ENCODE data around the gene ULBP1.
A peak's percentile ranks its signal among the peaks of the same experiment; 100 is the strongest.

Gene ULBP1

GRCh38 chr6:149933036-149933435, 30.7 kb upstream of the ULBP1 start:
- peaks cover 32% of the 10 kb centered on the region for H3K27me3 ChIP-seq (replicated peaks)
- no peak for TF ChIP-seq CTCF (IDR thresholded peaks at IDR 0.05; ENCODE audit: low read depth, low read length, missing control alignments)
- no peak overlapping the region for H3K27ac ChIP-seq
- H3K36me3 ChIP-seq (replicated peaks), result no peaks in the 10 kb centered on the region
- DNase-seq, result no peak
- H3K4me3 ChIP-seq (ENCODE audit: low read depth, low read length), result no peak overlapping the region
- in situ Hi-C loops (cut with HindIII; ENCODE audit: low pct_ligation_motif_present, low sequenced_read_pairs), result no loop called here

DNA sequence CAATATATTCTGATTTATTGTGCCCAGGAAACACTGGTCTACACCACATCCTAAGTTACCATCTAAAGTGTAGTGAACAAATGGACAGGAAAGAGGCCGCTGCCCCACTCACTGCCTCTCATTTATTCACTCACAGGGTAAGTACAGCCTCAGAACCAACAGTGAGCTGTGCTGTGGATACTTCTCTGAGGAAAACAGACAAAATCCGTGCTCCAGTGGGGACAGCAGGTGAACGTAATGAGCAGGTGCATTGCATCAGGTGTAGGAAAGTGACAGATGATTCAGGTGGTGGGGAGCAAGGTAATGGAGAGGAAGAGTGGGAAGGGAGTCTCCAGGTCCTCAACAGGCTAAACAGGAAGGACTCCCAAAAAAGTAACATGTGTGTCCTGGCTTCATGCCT, 30.3 kb upstream of the ULBP1 start:
- H3K27me3 ChIP-seq (replicated peaks), result peaks cover 36% of the 10 kb centered on the region
- no peak for DNase-seq
- no peak overlapping the region for H3K4me3 ChIP-seq (ENCODE audit: low read depth, low read length)
- in situ Hi-C loops (cut with HindIII; ENCODE audit: low pct_ligation_motif_present, low sequenced_read_pairs), result no loop called here
- no peak overlapping the region for H3K27ac ChIP-seq
- TF ChIP-seq CTCF (IDR thresholded peaks at IDR 0.05; ENCODE audit: low read depth, low read length, missing control alignments), result no peak
- no peaks in the 10 kb centered on the region for H3K36me3 ChIP-seq (replicated peaks)

- Histone ChIP-seq H3K27me3 (replicated peaks) (peaks cover 40% of the 10 kb centered on the region), H3K36me3 (replicated peaks) (no peaks in the 10 kb centered on the region), H3K4me3 (ENCODE audit: low read depth, low read length) (no peak overlapping the region), H3K27ac (no peak overlapping the region)
- TF ChIP-seq CTCF (IDR thresholded peaks at IDR 0.05; ENCODE audit: low read depth, low read length, missing control alignments), result peak; percentile 73
- DNase-seq, result peak; percentile 83
- in situ Hi-C loops (cut with HindIII; ENCODE audit: low pct_ligation_motif_present, low sequenced_read_pairs), result no loop called here
Observed at GRCh38 chr6:149934249-149935156, 29.2 kb upstream of the ULBP1 start.

DNA sequence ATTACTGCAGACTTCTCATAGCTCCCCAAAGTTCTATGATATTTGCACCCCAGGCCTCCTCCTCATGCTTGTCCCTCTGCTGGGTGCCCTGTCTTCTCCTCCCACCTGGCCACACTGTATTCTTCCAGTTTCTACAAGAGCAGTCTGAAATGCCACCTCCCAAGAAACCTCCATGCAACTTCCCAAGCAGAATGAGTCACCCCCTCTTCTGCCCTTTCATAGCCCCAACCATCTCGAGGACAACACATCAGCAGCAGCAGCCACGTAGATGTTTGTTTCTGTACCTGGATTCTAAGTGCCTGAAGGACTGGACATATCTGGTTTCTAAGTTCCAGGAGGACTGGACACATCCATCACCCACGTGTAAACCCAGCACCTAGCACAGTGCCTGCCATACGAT, 28.5 kb upstream of the ULBP1 start:
- Histone ChIP-seq H3K36me3 (replicated peaks) (no peaks in the 10 kb centered on the region), H3K27me3 (replicated peaks) (peaks cover 42% of the 10 kb centered on the region), H3K27ac (no peak overlapping the region), H3K4me3 (ENCODE audit: low read depth, low read length) (no peak overlapping the region)
- in situ Hi-C loops (cut with HindIII; ENCODE audit: low pct_ligation_motif_present, low sequenced_read_pairs), result no loop called here
- DNase-seq, result no peak
- TF ChIP-seq CTCF (IDR thresholded peaks at IDR 0.05; ENCODE audit: low read depth, low read length, missing control alignments), result no peak

DNA sequence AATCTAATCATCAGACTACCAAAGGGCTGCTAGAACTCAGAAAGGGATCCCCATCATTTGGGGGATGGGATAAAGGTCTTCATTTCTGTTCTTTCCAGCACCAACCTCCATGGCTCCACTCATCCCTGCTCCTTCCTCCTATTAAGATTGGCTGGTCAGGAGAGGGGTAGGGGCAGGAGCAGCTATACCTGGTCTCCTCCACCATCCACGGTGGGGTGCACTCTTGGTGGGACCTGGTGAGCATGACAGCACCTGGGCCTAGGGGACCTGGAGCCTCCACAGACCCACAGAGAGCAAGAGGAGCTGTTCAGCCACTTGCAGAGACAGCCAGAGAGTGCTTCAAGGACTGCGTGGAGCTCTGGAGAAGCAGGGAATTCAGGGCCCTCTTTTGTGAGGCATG, 28.1 kb upstream of the ULBP1 start:
- in situ Hi-C loops (cut with HindIII; ENCODE audit: low pct_ligation_motif_present, low sequenced_read_pairs), result no loop called here
- DNase-seq, result no peak
- Histone ChIP-seq H3K4me3 (ENCODE audit: low read depth, low read length) (no peak overlapping the region), H3K36me3 (replicated peaks) (no peaks in the 10 kb centered on the region), H3K27me3 (replicated peaks) (peaks cover 44% of the 10 kb centered on the region), H3K27ac (no peak overlapping the region)
- TF ChIP-seq CTCF (IDR thresholded peaks at IDR 0.05; ENCODE audit: low read depth, low read length, missing control alignments), result no peak
